Smooth muscle cell (in vitro differentiated cells): ENCODE results near the gene ARHGAP22. TPM values are rescaled to one million over a fixed set of nuclear protein-coding genes. Genes with fewer than 3 reads are reported as not detected.

ENCODE experiments used
- DNase-seq: peaks from one replicate; lab custom pipeline; 2025; ENCODE audit not compliant: unreplicated experiment; lab: John Stamatoyannopoulos, UW
- H2AFZ ChIP-seq: fragments of 200-600 bp; sonication (generic); 2 replicates; pipeline ENCODE4 v1.6.0; 2016; ENCODE audit warnings: antibody characterized with exemption, low read depth, mild to moderate bottlenecking
- H3F3A ChIP-seq: fragments of 200-600 bp; sonication (generic); 2 replicates; pipeline ENCODE4 v1.6.0; 2017; ENCODE audit warnings: antibody characterized with exemption, low read depth
- H3K27ac ChIP-seq: fragments of 200-600 bp; sonication (generic); 2 replicates; pipeline ENCODE4 v1.5.1; 2016; ENCODE audit warnings: low read depth, mild to moderate bottlenecking
- H3K27me3 ChIP-seq: fragments of 200-600 bp; sonication (generic); 2 replicates; pipeline ENCODE4 v1.6.1; 2016; ENCODE audit warnings: low read depth, mild to moderate bottlenecking
- H3K36me3 ChIP-seq: fragments of 200-600 bp; sonication (generic); 2 replicates; pipeline ENCODE4 v1.5.1; 2016; ENCODE audit warnings: low read depth
- H3K4me1 ChIP-seq: fragments of 200-600 bp; sonication (generic); 2 replicates; pipeline ENCODE4 v1.5.1; 2016; ENCODE audit warnings: low read depth
- H3K4me2 ChIP-seq: fragments of 200-600 bp; sonication (generic); 2 replicates; pipeline ENCODE4 v1.6.0; 2016; ENCODE audit warnings: mild to moderate bottlenecking
- H3K4me3 ChIP-seq: fragments of 200-600 bp; sonication (generic); 2 replicates; pipeline ENCODE4 v1.5.1; 2016; ENCODE audit warnings: mild to moderate bottlenecking
- H3K79me2 ChIP-seq: fragments of 200-600 bp; sonication (generic); 2 replicates; pipeline ENCODE4 v1.6.0; 2016; ENCODE audit warnings: low read depth, mild to moderate bottlenecking
- H3K9ac ChIP-seq: fragments of 200-600 bp; sonication (generic); 2 replicates; pipeline ENCODE4 v1.6.0; 2016; ENCODE audit warnings: low read depth
- H3K9me3 ChIP-seq: fragments of 200-600 bp; sonication (generic); replicated peaks from 2 replicates; pipeline ENCODE4 v1.5.1; 2016; ENCODE audit warnings: low read depth
- H4K20me1 ChIP-seq: fragments of 200-600 bp; sonication (generic); 2 replicates; pipeline ENCODE4 v1.6.0; 2016; ENCODE audit warnings: low read depth
- CTCF ChIP-seq: fragments of 200-600 bp; sonication (generic); IDR thresholded peaks from 2 replicates; pipeline ENCODE4 v1.5.1; 2017; ENCODE audit warnings: borderline replicate concordance, mild to moderate bottlenecking, antibody characterized with exemption; ENCODE audit not compliant: insufficient read depth, poor library complexity, severe bottlenecking
- WGBS: methylation state at CpG from one replicate; pipeline ENCODE4 v1.1.7; 2016; ENCODE audit warnings: low lambda C conversion rate; 5-methylcytosine and 5-hydroxymethylcytosine counted together
- polyA plus RNA-seq: library from polyadenylated mRNA; unstranded; fragments of >200 nt; fragmentation: Nextera tagmentation; extraction: Ambion mirVana; gene quantifications from 2 replicates; pipeline ENCODE4 v1.2.1, GENCODE V29; 2016
- total RNA-seq: library from RNA; depleted of rRNA; stranded (reverse); fragments of >200 nt; gene quantifications from 2 replicates; pipeline ENCODE4 v1.2.3, GENCODE V29; 2014

Gene ARHGAP22
- total and polyA plus RNA-seq, 2 experiments from 2014 or later, result 1.8 to 8.8 TPM

- no peak for DNase-seq
- 90% methylated on average over 6 of the region's 6 CpGs for WGBS
- Histone ChIP-seq H3K4me3 (no peak overlapping the region), H2AFZ (no peak overlapping the region), H3K79me2 (no peaks in the 10 kb centered on the region), H3K9me3 (no peaks in the 10 kb centered on the region), H3K4me1 (no peaks in the 10 kb centered on the region), H3K27me3 (no peaks in the 10 kb centered on the region), H4K20me1 (no peaks in the 10 kb centered on the region), H3K9ac (no peak overlapping the region), H3K27ac (no peak overlapping the region), H3K36me3 (no peaks in the 10 kb centered on the region), H3K4me2 (no peak overlapping the region), H3F3A (no peaks in the 10 kb centered on the region)
- TF ChIP-seq CTCF, result no peak
Observed at GRCh38 chr10:48550071-48550691, 54.7 kb downstream of the ARHGAP22 start.

GRCh38 chr10:48549236-48549635, 55.6 kb downstream of the ARHGAP22 start:
- no peak overlapping the region for H3K4me3 ChIP-seq
- no peaks in the 10 kb centered on the region for H3K36me3 ChIP-seq
- no peaks in the 10 kb centered on the region for H3K79me2 ChIP-seq

GRCh38 chr10:48548531-48549135, 56.2 kb downstream of the ARHGAP22 start:
- H3K36me3 ChIP-seq, result no peaks in the 10 kb centered on the region
- H4K20me1 ChIP-seq, result no peaks in the 10 kb centered on the region
- H3F3A ChIP-seq, result no peaks in the 10 kb centered on the region
- no peak for DNase-seq
- H2AFZ ChIP-seq, result no peak overlapping the region
- no peak overlapping the region for H3K27ac ChIP-seq
- no peaks in the 10 kb centered on the region for H3K79me2 ChIP-seq
- no peaks in the 10 kb centered on the region for H3K4me1 ChIP-seq
- H3K9ac ChIP-seq, result no peak overlapping the region
- no peaks in the 10 kb centered on the region for H3K27me3 ChIP-seq
- no peak overlapping the region for H3K4me3 ChIP-seq
- no peaks in the 10 kb centered on the region for H3K9me3 ChIP-seq
- no peak for TF ChIP-seq CTCF
- no peak overlapping the region for H3K4me2 ChIP-seq
- WGBS, result 84% methylated on average over 7 of the region's 7 CpGs

More at GRCh38 chr10:48549236-48549635, 55.6 kb downstream of the ARHGAP22 start:
- Histone ChIP-seq H3K9me3 (no peaks in the 10 kb centered on the region), H3K4me1 (no peaks in the 10 kb centered on the region), H3K4me2 (no peak overlapping the region), H3K27ac (no peak overlapping the region), H3K27me3 (no peaks in the 10 kb centered on the region), H3K9ac (no peak overlapping the region), H4K20me1 (no peaks in the 10 kb centered on the region), H3F3A (no peaks in the 10 kb centered on the region), H2AFZ (no peak overlapping the region)
- WGBS, result 91% methylated on average over 2 of the region's 3 CpGs
- no peak for DNase-seq
- TF ChIP-seq CTCF, result no peak

GRCh38 chr10:48547981-48548380, 56.9 kb downstream of the ARHGAP22 start:
- Histone ChIP-seq H3K9ac (no peak overlapping the region), H3K4me2 (no peak overlapping the region), H4K20me1 (no peaks in the 10 kb centered on the region), H3K27ac (no peak overlapping the region), H3K36me3 (no peaks in the 10 kb centered on the region), H3K4me3 (no peak overlapping the region), H3K4me1 (no peaks in the 10 kb centered on the region), H3K27me3 (no peaks in the 10 kb centered on the region), H3K79me2 (no peaks in the 10 kb centered on the region), H3K9me3 (no peaks in the 10 kb centered on the region), H2AFZ (no peak overlapping the region), H3F3A (no peaks in the 10 kb centered on the region)
- 95% methylated on average over 10 of the region's 10 CpGs for WGBS
- no peak for TF ChIP-seq CTCF
- DNase-seq, result no peak
